ENCODE results near the gene CERS5. TPM values are rescaled to one million over a fixed set of nuclear protein-coding genes. Genes with fewer than 3 reads are reported as not detected.

The CERS5 gene
- polyA plus RNA-seq, 1 donor (not counting 4 experiments of a cell fraction or from before 2014, with no cell fraction given): 72.3 TPM

GRCh38 chr12:50105913-50106450 is 61.2 kb downstream of the CERS5 start:
- Histone ChIP-seq H3K9me1 (ENCODE audit: control insufficient read depth, extremely low read depth, insufficient read depth, low read length) (no peaks in the 10 kb centered on the region), H3K9ac (ENCODE audit: control insufficient read depth, extremely low read depth, insufficient read depth, low read length) (no peak overlapping the region), H3K9me3 (ENCODE audit: control insufficient read depth, low read depth, low read length) (no peaks in the 10 kb centered on the region), H3K27ac (ENCODE audit: control insufficient read depth, insufficient read depth, low read length) (no peak overlapping the region), H3K4me3 (ENCODE audit: control insufficient read depth in 2 of 3, extremely low read depth in 1 of 3, insufficient read depth in 2 of 3, low read depth in 1 of 3, low read length in 3 of 3) (no peak overlapping the region), H4K20me1 (ENCODE audit: control insufficient read depth, extremely low read depth, insufficient read depth, low read length) (no peaks in the 10 kb centered on the region), H2AFZ (ENCODE audit: control insufficient read depth, low read length) (no peak overlapping the region), H3K27me3 (ENCODE audit: control insufficient read depth, extremely low read depth, insufficient read depth, low read length) (no peaks in the 10 kb centered on the region), H3K79me2 (ENCODE audit: control insufficient read depth, insufficient read depth, low read length) (no peaks in the 10 kb centered on the region), H3K36me3 (ENCODE audit: control insufficient read depth in 2 of 2, extremely low read depth in 1 of 2, insufficient read depth in 2 of 2, low read length in 2 of 2) (peaks cover 2 to 11% of the 10 kb centered on the region in 2 experiments), H3K4me2 (ENCODE audit: control insufficient read depth, extremely low read depth, insufficient read depth, low read depth, low read length) (no peak overlapping the region), H3K4me1 (ENCODE audit: control insufficient read depth, extremely low read depth, insufficient read depth, low read length) (peaks cover 17% of the 10 kb centered on the region)
- no peak for FAIRE-seq
- dilution Hi-C loops (cut with MboI; ENCODE audit: extremely low pct_ligation_motif_present, low sequenced_read_pairs): no loop called here
- TF ChIP-seq CTCF (optimal IDR thresholded peaks at IDR 0.05 in 1 of 3, IDR thresholded peaks at IDR 0.05 in 1 of 3, conservative IDR thresholded peaks at IDR 0.05 in 1 of 3; ENCODE audit: extremely low read depth in 1 of 3, insufficient read depth in 2 of 3, low read length in 3 of 3) (no peak), EZH2 (IDR thresholded peaks at IDR 0.05; ENCODE audit: low read length) (no peak)
- DNase-seq (ENCODE audit: low read depth, low spot score): no peak

GRCh38 chr12:50104417-50105366 is 62.5 kb downstream of the CERS5 start:
- no peaks in the 10 kb centered on the region for H3K9me3 ChIP-seq (ENCODE audit: control insufficient read depth, low read depth, low read length)
- H3K27me3 ChIP-seq (ENCODE audit: control insufficient read depth, extremely low read depth, insufficient read depth, low read length): no peaks in the 10 kb centered on the region
- no peak overlapping the region for H3K27ac ChIP-seq (ENCODE audit: control insufficient read depth, insufficient read depth, low read length)
- no peak for TF ChIP-seq CTCF (optimal IDR thresholded peaks at IDR 0.05 in 1 of 3, IDR thresholded peaks at IDR 0.05 in 1 of 3, conservative IDR thresholded peaks at IDR 0.05 in 1 of 3; ENCODE audit: extremely low read depth in 1 of 3, insufficient read depth in 2 of 3, low read length in 3 of 3)
- no peak for TF ChIP-seq EZH2 (IDR thresholded peaks at IDR 0.05; ENCODE audit: low read length)
- no peaks in the 10 kb centered on the region for H3K79me2 ChIP-seq (ENCODE audit: control insufficient read depth, insufficient read depth, low read length)
- H3K4me3 ChIP-seq (ENCODE audit: control insufficient read depth in 2 of 3, extremely low read depth in 1 of 3, insufficient read depth in 2 of 3, low read depth in 1 of 3, low read length in 3 of 3): no peak overlapping the region
- no peaks in the 10 kb centered on the region for H3K9me1 ChIP-seq (ENCODE audit: control insufficient read depth, extremely low read depth, insufficient read depth, low read length)
- dilution Hi-C loops (cut with MboI; ENCODE audit: extremely low pct_ligation_motif_present, low sequenced_read_pairs): no loop called here
- no peak overlapping the region for H2AFZ ChIP-seq (ENCODE audit: control insufficient read depth, low read length)
- FAIRE-seq (no peak), DNase-seq (ENCODE audit: low read depth, low spot score) (no peak)
- peak overlapping the region; percentile 40 for H3K4me2 ChIP-seq (ENCODE audit: control insufficient read depth, extremely low read depth, insufficient read depth, low read depth, low read length)
- no peak overlapping the region for H3K9ac ChIP-seq (ENCODE audit: control insufficient read depth, extremely low read depth, insufficient read depth, low read length)
- H3K36me3 ChIP-seq (ENCODE audit: control insufficient read depth in 2 of 2, extremely low read depth in 1 of 2, insufficient read depth in 2 of 2, low read length in 2 of 2): peaks cover 5 to 17% of the 10 kb centered on the region in 2 experiments
- peaks cover 8% of the 10 kb centered on the region for H3K4me1 ChIP-seq (ENCODE audit: control insufficient read depth, extremely low read depth, insufficient read depth, low read length)
- no peaks in the 10 kb centered on the region for H4K20me1 ChIP-seq (ENCODE audit: control insufficient read depth, extremely low read depth, insufficient read depth, low read length)

Data from keratinocyte (primary cell).